Endothelial cell (in vitro differentiated cells): ENCODE data around the gene WDFY4. TPM values are rescaled to one million over a fixed set of nuclear protein-coding genes. Genes with fewer than 3 reads are reported as not detected.

Source experiments
- DNase-seq: peaks from one replicate; pipeline ENCODE4 v3.0.0; 2021; ENCODE audit warnings: low spot score
- H3K27ac Mint-ChIP-seq: one replicate; pipeline ENCODE4 v1.8.0; 2021; ENCODE audit warnings: mixed read lengths, inconsistent platforms; ENCODE audit not compliant: unreplicated experiment
- H3K27me3 Mint-ChIP-seq: one replicate; pipeline ENCODE4 v1.8.0; 2021; ENCODE audit warnings: mild to moderate bottlenecking, moderate library complexity, mixed read lengths, inconsistent platforms; ENCODE audit not compliant: unreplicated experiment
- H3K36me3 Mint-ChIP-seq: one replicate; pipeline ENCODE4 v1.8.0; 2021; ENCODE audit warnings: mild to moderate bottlenecking, low read depth, mixed read lengths, inconsistent platforms; ENCODE audit not compliant: unreplicated experiment
- H3K4me1 Mint-ChIP-seq: one replicate; pipeline ENCODE4 v1.8.0; 2021; ENCODE audit warnings: mild to moderate bottlenecking, mixed read lengths, inconsistent platforms; ENCODE audit not compliant: unreplicated experiment
- H3K4me3 Mint-ChIP-seq: one replicate; pipeline ENCODE4 v1.8.0; 2021; ENCODE audit warnings: mild to moderate bottlenecking, mixed read lengths, inconsistent platforms; ENCODE audit not compliant: unreplicated experiment
- H3K9me3 Mint-ChIP-seq: one replicate; pipeline ENCODE4 v1.8.0; 2021; ENCODE audit warnings: mixed read lengths, inconsistent platforms; ENCODE audit not compliant: unreplicated experiment
- CTCF ChIP-seq: fragments of 200-600 bp; sonication (generic); IDR thresholded peaks from one replicate; pipeline ENCODE4 v1.5.0; 2021; ENCODE audit warnings: antibody characterized with exemption; ENCODE audit not compliant: unreplicated experiment
- total RNA-seq: library from RNA; stranded (reverse); fragmentation: NEBNext Ultra II Directional; extraction: Animal tissue kit (Norgen Biotek cat#: 25700); gene quantifications from one replicate; pipeline ENCODE4 v1.2.1, GENCODE V29; 2021; ENCODE audit not compliant: unreplicated experiment

Gene WDFY4
- total RNA-seq, 1 donor from 2014 or later: 0.54 TPM

- peak overlapping the region; percentile 83 for H3K27ac Mint-ChIP-seq
- peaks cover 8% of the 10 kb centered on the region for H3K36me3 Mint-ChIP-seq
- peak; percentile 15 for DNase-seq
- H3K9me3 Mint-ChIP-seq: peaks cover 6% of the 10 kb centered on the region
- H3K4me3 Mint-ChIP-seq: peak overlapping the region; percentile 11
- H3K4me1 Mint-ChIP-seq: peaks cover 7% of the 10 kb centered on the region
- no peak for TF ChIP-seq CTCF
- peaks cover 1% of the 10 kb centered on the region for H3K27me3 Mint-ChIP-seq
Observed at GRCh38 chr10:48800007-48800675, 115.5 kb downstream of the WDFY4 start.

GRCh38 chr10:48801001-48801421, 116.3 kb downstream of the WDFY4 start:
- TF ChIP-seq CTCF: no peak
- Mint-ChIP-seq H3K27me3 (peaks cover 1% of the 10 kb centered on the region), H3K4me1 (peaks cover 12% of the 10 kb centered on the region), H3K36me3 (peaks cover 8% of the 10 kb centered on the region), H3K9me3 (peaks cover 6% of the 10 kb centered on the region), H3K4me3 (no peak overlapping the region), H3K27ac (no peak overlapping the region)
- no peak for DNase-seq

- Mint-ChIP-seq H3K9me3 (peaks cover 6% of the 10 kb centered on the region), H3K27me3 (peaks cover 1% of the 10 kb centered on the region), H3K4me3 (no peak overlapping the region), H3K36me3 (peaks cover 8% of the 10 kb centered on the region), H3K4me1 (peaks cover 12% of the 10 kb centered on the region), H3K27ac (no peak overlapping the region)
- no peak for TF ChIP-seq CTCF
- DNase-seq: no peak
Observed at GRCh38 chr10:48802611-48803071, 118.0 kb downstream of the WDFY4 start.

- Mint-ChIP-seq H3K36me3 (peaks cover 8% of the 10 kb centered on the region), H3K4me3 (no peak overlapping the region), H3K27ac (no peak overlapping the region), H3K9me3 (peaks cover 6% of the 10 kb centered on the region), H3K27me3 (peaks cover 1% of the 10 kb centered on the region), H3K4me1 (peaks cover 12% of the 10 kb centered on the region)
- TF ChIP-seq CTCF: no peak
- no peak for DNase-seq
Observed at GRCh38 chr10:48803801-48804584, 119.3 kb downstream of the WDFY4 start.

GRCh38 chr10:48804740-48805182, 120.1 kb downstream of the WDFY4 start:
- Mint-ChIP-seq H3K4me1 (peaks cover 12% of the 10 kb centered on the region), H3K27ac (no peak overlapping the region), H3K9me3 (peaks cover 6% of the 10 kb centered on the region), H3K27me3 (peaks cover 1% of the 10 kb centered on the region), H3K4me3 (no peak overlapping the region), H3K36me3 (peaks cover 5% of the 10 kb centered on the region)
- TF ChIP-seq CTCF: no peak
- no peak for DNase-seq
